Smooth muscle cell (in vitro differentiated cells): Measurements from ENCODE around the gene SYT15. TPM values are rescaled to one million over a fixed set of nuclear protein-coding genes. Genes with fewer than 3 reads are reported as not detected.
"Not testable (repeated sequence)": the region's sequence is repeated elsewhere in the genome, so short reads cannot be mapped to it uniquely, and the experiment has no call there.

ENCODE experiments used
- DNase-seq: peaks from one replicate; lab custom pipeline; 2025; ENCODE audit not compliant: unreplicated experiment; lab: John Stamatoyannopoulos, UW
- H2AFZ ChIP-seq: fragments of 200-600 bp; sonication (generic); 2 replicates; pipeline ENCODE4 v1.6.0; 2016; ENCODE audit warnings: antibody characterized with exemption, low read depth, mild to moderate bottlenecking
- H3F3A ChIP-seq: fragments of 200-600 bp; sonication (generic); 2 replicates; pipeline ENCODE4 v1.6.0; 2017; ENCODE audit warnings: antibody characterized with exemption, low read depth
- H3K27ac ChIP-seq: fragments of 200-600 bp; sonication (generic); 2 replicates; pipeline ENCODE4 v1.5.1; 2016; ENCODE audit warnings: low read depth, mild to moderate bottlenecking
- H3K27me3 ChIP-seq: fragments of 200-600 bp; sonication (generic); 2 replicates; pipeline ENCODE4 v1.6.1; 2016; ENCODE audit warnings: low read depth, mild to moderate bottlenecking
- H3K36me3 ChIP-seq: fragments of 200-600 bp; sonication (generic); 2 replicates; pipeline ENCODE4 v1.5.1; 2016; ENCODE audit warnings: low read depth
- H3K4me1 ChIP-seq: fragments of 200-600 bp; sonication (generic); 2 replicates; pipeline ENCODE4 v1.5.1; 2016; ENCODE audit warnings: low read depth
- H3K4me2 ChIP-seq: fragments of 200-600 bp; sonication (generic); 2 replicates; pipeline ENCODE4 v1.6.0; 2016; ENCODE audit warnings: mild to moderate bottlenecking
- H3K4me3 ChIP-seq: fragments of 200-600 bp; sonication (generic); 2 replicates; pipeline ENCODE4 v1.5.1; 2016; ENCODE audit warnings: mild to moderate bottlenecking
- H3K79me2 ChIP-seq: fragments of 200-600 bp; sonication (generic); 2 replicates; pipeline ENCODE4 v1.6.0; 2016; ENCODE audit warnings: low read depth, mild to moderate bottlenecking
- H3K9ac ChIP-seq: fragments of 200-600 bp; sonication (generic); 2 replicates; pipeline ENCODE4 v1.6.0; 2016; ENCODE audit warnings: low read depth
- H3K9me3 ChIP-seq: fragments of 200-600 bp; sonication (generic); replicated peaks from 2 replicates; pipeline ENCODE4 v1.5.1; 2016; ENCODE audit warnings: low read depth
- H4K20me1 ChIP-seq: fragments of 200-600 bp; sonication (generic); 2 replicates; pipeline ENCODE4 v1.6.0; 2016; ENCODE audit warnings: low read depth
- WGBS: methylation state at CpG from one replicate; pipeline ENCODE4 v1.1.7; 2016; ENCODE audit warnings: low lambda C conversion rate; 5-methylcytosine and 5-hydroxymethylcytosine counted together
- polyA plus RNA-seq: library from polyadenylated mRNA; unstranded; fragments of >200 nt; fragmentation: Nextera tagmentation; extraction: Ambion mirVana; gene quantifications from 2 replicates; pipeline ENCODE4 v1.2.1, GENCODE V29; 2016
- total RNA-seq: library from RNA; depleted of rRNA; stranded (reverse); fragments of >200 nt; gene quantifications from 2 replicates; pipeline ENCODE4 v1.2.3, GENCODE V29; 2014

Gene SYT15
- total and polyA plus RNA-seq, 2 experiments from 2014 or later: 0.22 to 0.89 TPM

DNA sequence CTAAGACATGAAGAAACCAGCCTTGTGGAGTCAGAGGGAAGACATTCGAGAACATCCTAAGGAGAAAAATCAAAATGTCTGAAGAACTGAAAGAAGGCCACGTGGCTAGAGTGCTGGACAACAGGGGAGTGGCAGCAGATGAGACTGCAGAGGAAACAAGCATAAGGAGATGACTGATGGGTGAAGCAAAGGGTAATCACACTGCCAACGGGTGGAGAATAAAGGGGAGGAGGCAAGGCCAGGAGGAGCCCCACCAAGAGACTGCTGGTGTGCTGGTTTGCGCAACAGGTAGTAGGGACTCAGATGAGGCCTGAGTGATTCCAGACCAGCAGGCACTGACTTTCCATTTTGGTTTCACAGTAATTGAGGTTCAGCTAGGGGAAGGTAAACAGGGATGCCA lies 38.2 kb downstream of the SYT15 start:
- H3F3A ChIP-seq, DNase-seq, H3K9ac ChIP-seq, H3K27me3 ChIP-seq, H3K9me3 ChIP-seq, H3K27ac ChIP-seq, H3K4me1 ChIP-seq, H3K4me3 ChIP-seq, H3K4me2 ChIP-seq, H3K79me2 ChIP-seq, H3K36me3 ChIP-seq, H4K20me1 ChIP-seq, H2AFZ ChIP-seq: not testable (repeated sequence)
- WGBS: 89% methylated on average over 4 of the region's 4 CpGs

DNA sequence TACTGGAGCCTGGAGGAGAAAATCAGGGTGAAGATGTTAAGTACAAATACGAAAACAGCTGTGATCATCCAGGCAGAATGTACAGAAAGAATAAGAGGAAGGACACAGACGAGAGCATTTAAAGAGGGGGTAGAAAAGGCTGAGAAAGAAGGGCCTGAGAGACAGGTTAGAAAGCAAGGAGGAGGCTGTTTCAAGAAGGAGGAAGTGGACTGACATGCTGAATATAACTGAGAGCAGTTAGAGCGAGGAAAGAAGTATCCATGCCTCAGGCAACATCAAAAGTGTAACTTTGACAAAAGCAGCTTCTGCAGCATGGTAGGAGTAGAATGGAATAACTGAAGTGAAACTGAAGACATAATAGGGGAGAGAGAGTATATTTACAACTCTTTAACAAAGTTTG lies 39.0 kb downstream of the SYT15 start:
- H4K20me1 ChIP-seq: not testable (repeated sequence)
- WGBS: 79% methylated on average over 2 of the region's 3 CpGs

DNA sequence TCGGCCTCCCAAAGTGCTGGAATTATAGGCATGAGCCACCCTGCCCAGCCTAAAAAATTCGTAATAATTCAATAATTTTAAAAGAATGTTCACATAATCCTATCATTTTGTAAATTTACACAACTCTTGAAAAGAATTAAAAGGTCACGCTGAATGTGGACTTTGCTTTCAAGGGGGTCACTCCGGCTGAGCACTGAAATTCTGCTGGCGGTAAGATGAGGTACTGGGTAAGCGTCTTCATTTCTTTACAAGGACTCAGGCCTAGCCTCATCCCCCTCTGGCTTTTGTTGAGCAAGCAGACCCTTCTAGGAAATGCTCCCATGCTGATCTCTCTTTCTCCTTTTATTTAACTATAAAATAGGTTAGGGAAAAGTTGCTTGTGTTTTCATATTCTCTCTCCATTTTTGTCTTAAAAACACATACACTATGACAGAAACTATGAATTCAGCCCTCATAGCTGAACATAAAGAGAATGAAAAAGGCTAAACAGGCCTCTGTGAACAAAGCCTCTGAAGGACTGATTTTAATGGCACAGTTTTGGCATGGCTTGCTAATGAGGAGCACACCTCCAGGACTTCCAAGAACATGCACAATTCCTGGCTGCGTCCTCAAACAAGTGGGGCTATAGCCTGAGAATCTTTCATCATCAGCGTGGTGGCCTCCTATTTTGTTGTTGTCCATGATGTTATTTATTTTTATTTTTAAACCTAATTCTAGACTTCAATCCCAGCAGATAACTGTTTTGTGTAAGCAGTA lies 45.1 kb downstream of the SYT15 start:
- H3K9me3 ChIP-seq, H3K79me2 ChIP-seq, H3K4me2 ChIP-seq, H3K4me3 ChIP-seq, H3K36me3 ChIP-seq, H4K20me1 ChIP-seq, H2AFZ ChIP-seq, H3F3A ChIP-seq, H3K27ac ChIP-seq, DNase-seq, H3K4me1 ChIP-seq, H3K27me3 ChIP-seq, H3K9ac ChIP-seq: not testable (repeated sequence)
- 93% methylated on average over 3 of the region's 8 CpGs for WGBS

More for the DNA sequence above, 39.0 kb downstream of the SYT15 start:
- H3K27me3 ChIP-seq, H3K4me1 ChIP-seq, H3F3A ChIP-seq, H3K36me3 ChIP-seq, H3K4me2 ChIP-seq, DNase-seq, H3K27ac ChIP-seq, H3K9me3 ChIP-seq, H3K79me2 ChIP-seq, H2AFZ ChIP-seq, H3K4me3 ChIP-seq, H3K9ac ChIP-seq: not testable (repeated sequence)

DNA sequence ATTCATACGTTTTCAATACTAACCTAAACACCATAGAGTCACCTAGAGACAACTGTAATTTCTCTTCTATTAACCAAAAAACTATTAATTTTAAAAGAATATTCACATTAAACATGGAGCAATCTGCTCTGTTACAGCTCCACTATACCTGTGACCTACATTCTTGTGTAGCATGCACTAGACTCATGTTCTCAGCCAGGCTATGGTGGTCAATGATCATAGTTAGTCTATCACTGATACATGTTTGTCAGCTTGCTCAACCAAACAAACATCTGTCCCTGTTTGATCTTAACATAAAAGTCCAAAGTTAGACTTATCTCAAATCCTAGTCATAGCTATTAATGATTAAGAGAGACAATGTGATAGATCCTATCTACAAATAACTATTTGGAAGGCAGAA lies 50.9 kb downstream of the SYT15 start:
- WGBS: no CpG with 5 or more reads among the region's 1 CpG
- not testable (repeated sequence) for DNase-seq, H3K4me1 ChIP-seq, H3K4me3 ChIP-seq, H3K79me2 ChIP-seq, H3K4me2 ChIP-seq, H3K9me3 ChIP-seq, H3K27me3 ChIP-seq, H2AFZ ChIP-seq, H3K9ac ChIP-seq, H3K27ac ChIP-seq, H3F3A ChIP-seq, H3K36me3 ChIP-seq, H4K20me1 ChIP-seq

DNA sequence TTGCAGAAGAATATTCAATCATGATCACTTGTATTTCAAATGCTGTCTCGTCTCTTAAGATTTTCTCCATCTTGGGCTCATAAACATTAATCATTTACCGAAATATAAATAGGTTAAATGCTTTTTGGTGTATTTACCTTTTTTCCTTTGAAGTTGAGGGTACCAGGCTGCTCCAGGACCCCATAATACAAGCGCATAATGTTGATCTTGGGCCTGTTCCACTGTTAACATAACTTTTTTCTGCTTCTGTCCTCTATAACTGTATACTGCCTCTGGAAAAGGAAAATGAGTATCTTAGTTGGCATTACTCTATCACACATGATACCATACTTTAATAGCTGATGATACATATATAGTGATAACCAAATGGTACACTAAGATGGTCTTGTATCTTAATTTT lies 51.9 kb downstream of the SYT15 start:
- not testable (repeated sequence) for H3K4me1 ChIP-seq, H3K27me3 ChIP-seq, H2AFZ ChIP-seq, H4K20me1 ChIP-seq, DNase-seq, H3K4me3 ChIP-seq, H3K9ac ChIP-seq, H3K4me2 ChIP-seq, H3K9me3 ChIP-seq, H3F3A ChIP-seq, H3K36me3 ChIP-seq, H3K27ac ChIP-seq, H3K79me2 ChIP-seq
- WGBS: no CpG with 5 or more reads among the region's 3 CpGs

DNA sequence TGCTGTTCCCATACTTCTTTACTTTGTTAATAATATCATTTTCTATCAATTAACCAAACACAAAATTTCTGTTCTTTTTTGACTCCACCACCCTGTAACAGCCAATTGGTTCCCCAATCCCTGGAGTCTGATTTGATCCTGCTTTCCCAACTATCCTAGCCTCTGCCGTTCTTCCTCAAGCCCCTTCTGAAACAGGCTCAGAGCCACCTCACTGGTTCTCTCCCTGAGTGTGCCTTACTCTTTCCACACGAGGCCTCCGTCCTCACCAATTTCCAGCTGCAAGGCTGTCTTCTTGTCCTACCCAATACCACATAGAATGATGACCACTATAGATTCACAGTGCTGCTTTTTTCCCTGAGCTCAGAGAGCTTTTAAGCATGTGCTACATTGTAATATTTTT lies 52.8 kb downstream of the SYT15 start:
- H3K27me3 ChIP-seq, H3K9me3 ChIP-seq, H4K20me1 ChIP-seq, H2AFZ ChIP-seq, H3K4me2 ChIP-seq, H3F3A ChIP-seq, H3K4me3 ChIP-seq, H3K4me1 ChIP-seq, H3K79me2 ChIP-seq, H3K36me3 ChIP-seq, H3K9ac ChIP-seq, H3K27ac ChIP-seq, DNase-seq: not testable (repeated sequence)
- WGBS: no CpG with 5 or more reads among the region's 3 CpGs

DNA sequence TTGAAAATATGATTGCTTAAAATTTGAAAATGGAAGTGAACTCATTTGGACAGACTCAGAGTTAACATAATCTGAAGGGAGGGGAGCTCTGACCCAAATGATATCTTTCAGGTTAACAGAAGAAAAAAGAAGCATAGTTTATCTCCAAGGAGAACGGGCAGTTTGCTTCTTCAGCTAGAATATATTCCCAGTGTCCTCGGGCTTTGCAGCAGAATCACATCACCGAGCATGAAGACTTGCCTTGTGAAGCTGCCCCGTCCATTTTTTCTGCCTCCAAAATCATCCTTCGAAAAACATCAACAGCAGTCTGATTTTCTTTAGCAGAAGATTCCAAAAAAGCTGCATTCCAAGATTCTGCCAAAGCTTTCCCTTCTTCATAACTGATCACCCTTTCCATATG lies 55.8 kb downstream of the SYT15 start:
- H3K79me2 ChIP-seq, H3K4me2 ChIP-seq, DNase-seq, H3K27me3 ChIP-seq, H2AFZ ChIP-seq, H4K20me1 ChIP-seq, H3K27ac ChIP-seq, H3K9ac ChIP-seq, H3F3A ChIP-seq, H3K4me1 ChIP-seq, H3K36me3 ChIP-seq, H3K9me3 ChIP-seq: not testable (repeated sequence)
- 45% methylated on average over 5 of the region's 5 CpGs for WGBS
- H3K4me3 ChIP-seq: peak overlapping the region; percentile 29

DNA sequence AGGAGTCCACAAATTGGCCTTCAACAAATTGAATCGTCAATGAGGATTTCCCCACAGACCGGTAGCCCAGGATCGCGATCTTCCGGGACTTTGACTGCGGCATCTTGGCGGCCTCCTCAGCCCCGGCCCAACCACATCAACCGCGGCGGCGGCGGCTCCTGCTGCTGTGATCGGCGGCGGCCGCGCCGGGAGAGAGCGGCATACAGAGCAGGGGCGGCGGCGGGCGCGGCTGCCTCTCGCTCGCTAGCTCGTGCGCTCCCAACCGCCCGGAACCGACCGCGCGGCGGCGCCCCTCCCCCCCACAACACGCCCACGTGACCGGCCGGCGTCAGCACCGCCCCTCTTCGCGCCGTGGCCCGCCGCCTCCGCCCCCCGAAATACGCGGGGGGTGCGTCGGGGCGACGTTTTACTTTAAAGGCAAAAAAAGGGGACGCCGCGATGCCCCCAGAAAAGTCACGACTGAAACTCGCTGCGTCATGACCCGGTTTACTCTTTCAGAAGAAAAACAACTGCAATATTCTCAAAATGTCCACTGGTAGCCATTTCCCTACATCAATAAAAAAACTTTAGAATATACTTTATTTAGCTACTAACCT lies 56.5 kb downstream of the SYT15 start:
- H3K9me3 ChIP-seq, H3K4me1 ChIP-seq, H3K79me2 ChIP-seq, DNase-seq, H3K9ac ChIP-seq, H3K27me3 ChIP-seq, H4K20me1 ChIP-seq, H3F3A ChIP-seq, H3K27ac ChIP-seq, H3K36me3 ChIP-seq: not testable (repeated sequence)
- Histone ChIP-seq H3K4me2 (peak overlapping the region; percentile 78), H3K4me3 (peak overlapping the region; percentile 61), H2AFZ (peak overlapping the region; percentile 81)
- whole genome bisulfite sequencing: 0% methylated on average over 4 of the region's 63 CpGs
